Mesenchymal stem cell (in vitro differentiated cells and primary cell): ENCODE measurements around the gene LRIT1.

ENCODE experiments used
- DNase-seq: peaks from one replicate; pipeline ENCODE4 v3.0.0-alpha.2; 2013
- H2AFZ ChIP-seq: one replicate; pipeline ENCODE4 v1.6.1; 2013; ENCODE audit warnings: low read depth, mild to moderate bottlenecking, control low read depth, inconsistent platforms, low read length, moderate library complexity
- H2AK5ac ChIP-seq: 2 replicates; pipeline ENCODE4 v1.6.1; 2013; ENCODE audit warnings: low read length, moderate library complexity, mild to moderate bottlenecking, inconsistent platforms; ENCODE audit not compliant: severe bottlenecking
- H2BK120ac ChIP-seq: one replicate; pipeline ENCODE4 v1.6.1; 2013; ENCODE audit warnings: low read depth, mild to moderate bottlenecking, inconsistent platforms, low read length, moderate library complexity
- H2BK12ac ChIP-seq, 2 experiments: one replicate each; pipeline ENCODE4 v1.6.1; 2013; ENCODE audit warnings: inconsistent platforms in 2 of 2, low read length in 2 of 2, mild to moderate bottlenecking in 2 of 2, moderate library complexity in 2 of 2, control low read depth in 1 of 2
- H2BK15ac ChIP-seq: one replicate; pipeline ENCODE4 v1.6.1; 2013; ENCODE audit warnings: mild to moderate bottlenecking, low read depth, inconsistent platforms; ENCODE audit not compliant: poor library complexity, severe bottlenecking
- H2BK5ac ChIP-seq: 2 replicates; pipeline ENCODE4 v1.6.1; 2013; ENCODE audit warnings: low read depth, mild to moderate bottlenecking, low read length, control low read depth, inconsistent platforms; ENCODE audit not compliant: poor library complexity, severe bottlenecking
- H3K14ac ChIP-seq, 2 experiments: one replicate each; pipeline ENCODE4 v1.6.1; 2013; ENCODE audit warnings: inconsistent platforms in 2 of 2, low read length in 2 of 2, control low read depth in 1 of 2, mild to moderate bottlenecking in 1 of 2, moderate library complexity in 1 of 2
- H3K18ac ChIP-seq, 2 experiments: one replicate each; pipeline ENCODE4 v1.6.1; 2013; ENCODE audit warnings: inconsistent platforms in 2 of 2, low read length in 2 of 2, control low read depth in 1 of 2, low read depth in 1 of 2, mild to moderate bottlenecking in 1 of 2
- H3K23ac ChIP-seq, 2 experiments: one replicate each; pipeline ENCODE4 v1.6.1; 2013; ENCODE audit warnings: inconsistent platforms in 2 of 2, low read length in 2 of 2, mild to moderate bottlenecking in 2 of 2, moderate library complexity in 2 of 2, control low read depth in 1 of 2
- H3K27ac ChIP-seq: 2 replicates; pipeline ENCODE4 v1.5.1; 2013; ENCODE audit warnings: mild to moderate bottlenecking, moderate library complexity, low read length, control low read depth, inconsistent platforms; ENCODE audit not compliant: poor library complexity, severe bottlenecking
- H3K27me3 ChIP-seq, 2 experiments: 2 replicates each; pipeline versions ENCODE4 v1.6.1 to v1.7.0; 2013; ENCODE audit warnings: low read length in 2 of 2, mild to moderate bottlenecking in 2 of 2, moderate library complexity in 2 of 2, control low read depth in 1 of 2, inconsistent platforms in 1 of 2; ENCODE audit not compliant: control insufficient read depth in 1 of 2, insufficient read depth in 1 of 2
- H3K36me3 ChIP-seq, 2 experiments: 2 replicates each; pipeline versions ENCODE4 v1.6.1 to v1.7.0; 2013; ENCODE audit warnings: low read length in 2 of 2, control low read depth in 1 of 2, inconsistent platforms in 1 of 2, low read depth in 1 of 2, mild to moderate bottlenecking in 1 of 2; ENCODE audit not compliant: insufficient read depth in 2 of 2, control insufficient read depth in 1 of 2
- H3K4ac ChIP-seq, 2 experiments: one replicate each; pipeline ENCODE4 v1.6.1; 2013; ENCODE audit warnings: inconsistent platforms in 2 of 2, low read length in 2 of 2, mild to moderate bottlenecking in 2 of 2, moderate library complexity in 2 of 2, control low read depth in 1 of 2, low read depth in 1 of 2
- H3K4me1 ChIP-seq: 2 replicates; pipeline ENCODE4 v1.6.1; 2013; ENCODE audit warnings: low read depth, low read length, control low read depth; ENCODE audit not compliant: control insufficient read depth, insufficient read depth
- H3K4me2 ChIP-seq: 2 replicates; pipeline ENCODE4 v1.6.1; 2013; ENCODE audit warnings: low read length, mild to moderate bottlenecking, inconsistent platforms; ENCODE audit not compliant: poor library complexity, severe bottlenecking
- H3K4me3 ChIP-seq, 2 experiments: 2 replicates each; pipeline versions ENCODE4 v1.5.1 to v1.7.0; 2013; ENCODE audit warnings: low read length in 2 of 2, mild to moderate bottlenecking in 2 of 2, control low read depth in 1 of 2, low read depth in 1 of 2; ENCODE audit not compliant: insufficient read depth in 1 of 2
- H3K79me1 ChIP-seq: replicated peaks from 2 replicates; pipeline ENCODE4 v1.6.1; 2013; ENCODE audit warnings: mild to moderate bottlenecking, control low read depth, low read length, inconsistent platforms; ENCODE audit not compliant: poor library complexity, severe bottlenecking
- H3K9ac ChIP-seq: 2 replicates; pipeline ENCODE4 v1.7.0; 2013; ENCODE audit warnings: mild to moderate bottlenecking, low read length, moderate library complexity
- H3K9me3 ChIP-seq: 2 replicates; pipeline ENCODE4 v1.7.0; 2013; ENCODE audit warnings: mild to moderate bottlenecking, low read length; ENCODE audit not compliant: control insufficient read depth
- H4K8ac ChIP-seq: one replicate; pipeline ENCODE4 v1.6.1; 2013; ENCODE audit warnings: inconsistent platforms, mild to moderate bottlenecking, low read length, moderate library complexity
- H4K91ac ChIP-seq: one replicate; pipeline ENCODE4 v1.6.1; 2013; ENCODE audit warnings: mild to moderate bottlenecking, low read length, inconsistent platforms
- WGBS: methylation state at CpG from one replicate; pipeline ENCODE4 v1.1.7; 2013; ENCODE audit warnings: mixed read lengths; 5-methylcytosine and 5-hydroxymethylcytosine counted together

LRIT1 gene

DNA sequence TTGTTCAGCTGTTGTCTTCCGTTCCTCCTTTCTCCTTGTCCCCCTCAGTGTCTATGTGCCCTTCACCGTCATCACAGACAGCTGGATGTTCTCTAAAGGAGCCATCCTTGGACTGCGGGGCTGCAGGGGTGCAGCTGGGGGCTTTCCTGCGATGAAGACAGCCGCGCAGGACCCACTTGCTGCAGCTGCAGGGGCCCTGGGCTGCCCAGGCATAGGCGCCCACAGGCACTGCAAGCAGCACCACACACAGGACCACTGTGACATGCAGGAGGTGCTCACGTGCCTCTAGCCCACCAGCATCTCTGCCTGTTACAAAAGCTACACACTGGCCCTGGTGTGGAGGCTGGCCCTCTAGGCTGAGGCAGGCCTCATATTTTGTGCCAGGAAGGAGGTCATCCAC lies 19.4 kb downstream of the LRIT1 start:
- no peak overlapping the region for H3K23ac ChIP-seq
- no peak overlapping the region for H3K27ac ChIP-seq
- no peaks in the 10 kb centered on the region for H3K4me1 ChIP-seq
- WGBS: 71% methylated on average over 8 of the region's 8 CpGs
- H4K8ac ChIP-seq: no peak overlapping the region
- no peaks in the 10 kb centered on the region for H3K36me3 ChIP-seq
- H3K4ac ChIP-seq: no peak overlapping the region
- no peak overlapping the region for H3K4me2 ChIP-seq
- H2BK15ac ChIP-seq: no peak overlapping the region
- H3K4me3 ChIP-seq: no peak overlapping the region
- H2AFZ ChIP-seq: no peak overlapping the region
- peaks cover 6% of the 10 kb centered on the region for H3K9me3 ChIP-seq
- H2BK5ac ChIP-seq: no peak overlapping the region
- no peak overlapping the region for H3K9ac ChIP-seq
- H3K18ac ChIP-seq: no peak overlapping the region
- no peaks in the 10 kb centered on the region for H3K79me1 ChIP-seq
- H3K27me3 ChIP-seq: peaks cover under 1 to 7% of the 10 kb centered on the region in 2 experiments
- no peak overlapping the region for H2AK5ac ChIP-seq
- no peak for DNase-seq
- no peak overlapping the region for H2BK12ac ChIP-seq
- no peak overlapping the region for H3K14ac ChIP-seq
- H2BK120ac ChIP-seq: no peak overlapping the region
- H4K91ac ChIP-seq: no peak overlapping the region

DNA sequence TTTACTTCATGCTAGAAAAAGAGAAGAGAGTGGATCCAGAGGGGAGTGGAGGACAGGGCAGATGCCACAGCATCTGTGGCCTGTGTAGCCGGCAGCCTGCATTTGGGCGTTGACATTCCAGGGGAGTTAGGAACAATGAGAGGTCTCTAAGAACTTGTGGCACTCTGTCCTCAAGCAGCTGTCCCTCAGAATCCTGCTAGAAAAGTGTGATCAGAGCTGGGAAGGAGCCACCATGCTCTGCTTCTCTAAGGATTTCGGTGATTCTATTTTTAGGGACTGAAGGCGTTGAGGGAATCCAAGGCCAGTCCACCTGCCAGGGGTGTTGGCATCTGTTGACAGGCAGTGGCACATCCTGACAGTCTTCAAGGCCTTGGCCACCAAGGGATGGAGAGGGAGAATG lies 23.6 kb downstream of the LRIT1 start:
- H3K36me3 ChIP-seq: no peaks in the 10 kb centered on the region
- H3K4me3 ChIP-seq: no peak overlapping the region
- H2AK5ac ChIP-seq: no peak overlapping the region
- no peak for DNase-seq
- no peaks in the 10 kb centered on the region for H3K4me1 ChIP-seq
- H2BK12ac ChIP-seq: no peak overlapping the region
- H2BK5ac ChIP-seq: no peak overlapping the region
- H3K4me2 ChIP-seq: no peak overlapping the region
- no peak overlapping the region for H2AFZ ChIP-seq
- H3K27me3 ChIP-seq: peaks cover 0 to 29% of the 10 kb centered on the region in 2 experiments
- H3K14ac ChIP-seq: no peak overlapping the region
- H3K79me1 ChIP-seq: no peaks in the 10 kb centered on the region
- no peak overlapping the region for H4K91ac ChIP-seq
- H3K18ac ChIP-seq: no peak overlapping the region
- 85% methylated on average over 4 of the region's 4 CpGs for WGBS
- H2BK120ac ChIP-seq: no peak overlapping the region
- no peak overlapping the region for H2BK15ac ChIP-seq
- no peak overlapping the region for H3K9ac ChIP-seq
- H3K9me3 ChIP-seq: peaks cover 6% of the 10 kb centered on the region
- H3K23ac ChIP-seq: no peak overlapping the region
- H3K27ac ChIP-seq: no peak overlapping the region
- no peak overlapping the region for H3K4ac ChIP-seq
- no peak overlapping the region for H4K8ac ChIP-seq

DNA sequence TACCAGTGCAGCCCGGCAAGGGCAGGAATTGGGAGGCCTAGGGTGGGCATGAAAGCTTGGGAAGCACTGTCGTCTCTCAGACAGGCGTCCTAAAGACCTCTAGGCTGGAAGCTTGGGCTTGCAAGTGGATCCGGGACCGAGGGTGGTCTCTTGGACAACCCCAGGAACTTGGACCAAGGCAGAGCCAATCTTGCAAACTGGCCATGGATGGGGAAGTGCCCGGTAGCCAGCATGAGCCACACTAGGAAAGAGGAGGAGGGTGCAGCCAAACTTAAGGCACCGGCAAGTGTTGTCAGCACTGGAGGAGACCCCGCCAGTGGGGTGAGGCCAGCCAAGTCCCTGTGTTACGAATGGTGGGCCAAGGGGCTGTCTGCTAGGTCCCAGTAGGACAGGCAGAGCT lies 24.5 kb downstream of the LRIT1 start:
- H2BK5ac ChIP-seq: no peak overlapping the region
- H3K27me3 ChIP-seq: peaks cover 0 to 32% of the 10 kb centered on the region in 2 experiments
- H3K4ac ChIP-seq: no peak overlapping the region
- H2AFZ ChIP-seq: no peak overlapping the region
- H3K79me1 ChIP-seq: no peaks in the 10 kb centered on the region
- H4K8ac ChIP-seq: no peak overlapping the region
- no peak overlapping the region for H4K91ac ChIP-seq
- H2BK120ac ChIP-seq: no peak overlapping the region
- H3K4me3 ChIP-seq: no peak overlapping the region
- no peak overlapping the region for H2AK5ac ChIP-seq
- no peak overlapping the region for H3K27ac ChIP-seq
- H2BK12ac ChIP-seq: no peak overlapping the region
- H3K23ac ChIP-seq: no peak overlapping the region
- no peaks in the 10 kb centered on the region for H3K4me1 ChIP-seq
- H3K18ac ChIP-seq: no peak overlapping the region
- 78% methylated on average over 9 of the region's 9 CpGs for WGBS
- no peak overlapping the region for H3K4me2 ChIP-seq
- H3K14ac ChIP-seq: no peak overlapping the region
- H2BK15ac ChIP-seq: peak overlapping the region; percentile 60
- H3K9me3 ChIP-seq: peaks cover 6% of the 10 kb centered on the region
- DNase-seq: no peak
- H3K36me3 ChIP-seq: no peaks in the 10 kb centered on the region
- no peak overlapping the region for H3K9ac ChIP-seq

DNA sequence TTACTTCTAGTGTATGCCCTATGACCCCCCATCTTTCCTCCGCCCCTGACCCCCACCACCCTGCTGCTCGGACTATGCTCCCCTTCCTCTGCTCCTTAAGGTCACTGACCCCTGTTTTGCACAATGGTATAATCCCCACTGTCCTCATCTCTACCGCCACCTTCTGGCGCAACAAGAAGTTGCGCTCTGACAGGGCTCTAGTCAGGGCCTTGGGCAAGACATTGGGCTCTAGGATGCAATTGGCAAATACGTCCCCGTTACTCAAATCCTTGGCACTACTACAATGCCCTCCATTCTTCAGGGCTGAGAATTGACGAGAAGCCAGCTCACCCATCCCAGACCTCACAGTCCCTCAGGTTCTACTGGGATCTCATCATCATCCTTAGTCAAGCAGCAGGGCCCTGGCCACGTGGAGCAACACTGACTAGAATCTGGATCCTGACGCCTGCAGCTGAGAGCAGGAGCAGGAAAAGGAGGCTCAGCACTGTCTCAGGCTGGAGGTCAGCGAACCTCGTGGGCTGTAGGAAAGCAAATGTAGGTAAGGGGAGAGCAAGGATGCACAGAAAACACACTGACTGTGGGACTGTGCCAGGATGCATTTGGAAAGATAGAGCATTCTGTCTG lies 26.6 kb downstream of the LRIT1 start:
- Histone ChIP-seq H2AK5ac (no peak overlapping the region), H3K4me1 (no peaks in the 10 kb centered on the region), H2BK15ac (no peak overlapping the region), H3K4me2 (no peak overlapping the region), H2AFZ (no peak overlapping the region), H3K14ac (no peak overlapping the region), H4K8ac (no peak overlapping the region), H2BK5ac (no peak overlapping the region), H3K4ac (no peak overlapping the region), H3K23ac (no peak overlapping the region), H2BK12ac (no peak overlapping the region), H3K36me3 (no peaks in the 10 kb centered on the region), H3K9ac (no peak overlapping the region), H3K27me3 (peaks cover 0 to 42% of the 10 kb centered on the region in 2 experiments), H4K91ac (no peak overlapping the region), H3K18ac (no peak overlapping the region), H3K27ac (no peak overlapping the region), H3K4me3 (no peak overlapping the region), H3K9me3 (peaks cover 6% of the 10 kb centered on the region), H2BK120ac (no peak overlapping the region), H3K79me1 (no peaks in the 10 kb centered on the region)
- DNase-seq: no peak
- 65% methylated on average over 12 of the region's 12 CpGs for WGBS
